DOHH2 (cell line): ENCODE data around the gene ZNF23.

ENCODE experiments used
- CTCF ChIP-seq: fragments of 200-600 bp; sonication (generic); IDR thresholded peaks from one replicate; pipeline ENCODE4 v1.5.1; 2014; ENCODE audit warnings: antibody characterized with exemption, mild to moderate bottlenecking, low read depth, low read length; ENCODE audit not compliant: poor library complexity, severe bottlenecking
- EZH2phosphoT487 ChIP-seq: fragments of 200-600 bp; sonication (generic); IDR thresholded peaks from 2 replicates; pipeline ENCODE4 v1.6.1; 2017; ENCODE audit warnings: borderline replicate concordance, mild to moderate bottlenecking, antibody characterized with exemption, low read length, moderate library complexity, mixed read lengths

GRCh38 chr16:71428883-71429282 is 33.2 kb downstream of the ZNF23 start:
- TF ChIP-seq CTCF (no peak), EZH2phosphoT487 (no peak)
